Nephron (organoid): ENCODE results near the gene ILF3.
A peak's percentile ranks its signal among the peaks of the same experiment; 100 is the strongest.

ENCODE experiments used
- H3K27ac Mint-ChIP-seq, 3 experiments: 2 replicates each; pipeline ENCODE4 v1.8.0; 2020; ENCODE audit warnings: mixed read lengths in 3 of 3, mild to moderate bottlenecking in 2 of 3, moderate library complexity in 1 of 3
- H3K27me3 Mint-ChIP-seq: 2 replicates; pipeline ENCODE4 v1.8.0; 2021; ENCODE audit warnings: low read depth, mild to moderate bottlenecking, moderate library complexity, mixed read lengths
- H3K36me3 Mint-ChIP-seq: 2 replicates; pipeline ENCODE4 v1.8.0; 2020; ENCODE audit warnings: low read depth, mixed read lengths
- H3K4me1 Mint-ChIP-seq: 2 replicates; pipeline ENCODE4 v1.8.0; 2020; ENCODE audit warnings: mixed read lengths
- H3K4me3 Mint-ChIP-seq, 3 experiments: 2 replicates each; pipeline ENCODE4 v1.8.0; 2020; ENCODE audit warnings: mild to moderate bottlenecking in 3 of 3, mixed read lengths in 3 of 3, moderate library complexity in 2 of 3
- H3K9me3 Mint-ChIP-seq: 2 replicates; pipeline ENCODE4 v1.8.0; 2020; ENCODE audit warnings: mixed read lengths
- CTCF ChIP-seq, 3 experiments: fragments of 200-600 bp; sonication (generic); IDR thresholded peaks; one replicate each; pipeline ENCODE4 v1.5.0; 2021; ENCODE audit warnings: antibody characterized with exemption in 3 of 3; ENCODE audit not compliant: unreplicated experiment in 3 of 3

Gene ILF3

GRCh38 chr19:10653732-10654609 is at the start of gene ILF3:
ILF3 (plus strand) TSS chr19:10654346; CDS start chr19:10670606, 16,260 bp downstream.
- Mint-ChIP-seq H3K36me3 (peaks cover 19% of the 10 kb centered on the region), H3K4me1 (peaks cover 32% of the 10 kb centered on the region), H3K27ac (peak within 1 kb of the TSS; percentile 98), H3K27me3 (no peaks in the 10 kb centered on the region), H3K4me3 (peak within 1 kb of the TSS; percentile 89 to 98 (median 97)), H3K9me3 (no peaks in the 10 kb centered on the region)
- no peak for TF ChIP-seq CTCF (IDR thresholded peaks at IDR 0.05; ENCODE audit: unreplicated experiment in 3 of 3)

- peaks cover 13% of the 10 kb centered on the region for H3K4me1 Mint-ChIP-seq
- no peaks in the 10 kb centered on the region for H3K9me3 Mint-ChIP-seq
- peaks cover 6% of the 10 kb centered on the region for H3K27me3 Mint-ChIP-seq
- peak overlapping the region; percentile 55 to 68 (median 63) for H3K27ac Mint-ChIP-seq
- no peaks in the 10 kb centered on the region for H3K36me3 Mint-ChIP-seq
- TF ChIP-seq CTCF (IDR thresholded peaks at IDR 0.05; ENCODE audit: unreplicated experiment in 3 of 3): no peak
- peak overlapping the region; percentile 84 to 91 (median 89) for H3K4me3 Mint-ChIP-seq
These were observed 49.6 kb upstream of the ILF3 start for GRCh38 chr19:10604460-10604980.

- no peaks in the 10 kb centered on the region for H3K36me3 Mint-ChIP-seq
- H3K27me3 Mint-ChIP-seq: no peaks in the 10 kb centered on the region
- no peak for TF ChIP-seq CTCF (IDR thresholded peaks at IDR 0.05; ENCODE audit: unreplicated experiment in 3 of 3)
- H3K27ac Mint-ChIP-seq: no peak overlapping the region
- H3K9me3 Mint-ChIP-seq: no peaks in the 10 kb centered on the region
- H3K4me1 Mint-ChIP-seq: no peaks in the 10 kb centered on the region
- H3K4me3 Mint-ChIP-seq: no peak overlapping the region
These were observed 42.2 kb upstream of the ILF3 start for GRCh38 chr19:10611907-10612306.

- H3K4me1 Mint-ChIP-seq: peaks cover 2% of the 10 kb centered on the region
- no peaks in the 10 kb centered on the region for H3K27me3 Mint-ChIP-seq
- H3K9me3 Mint-ChIP-seq: no peaks in the 10 kb centered on the region
- TF ChIP-seq CTCF (IDR thresholded peaks at IDR 0.05; ENCODE audit: unreplicated experiment in 3 of 3): no peak
- H3K36me3 Mint-ChIP-seq: peaks cover 1% of the 10 kb centered on the region
- no peak overlapping the region for H3K4me3 Mint-ChIP-seq
- no peak overlapping the region for H3K27ac Mint-ChIP-seq
These were observed 41.5 kb upstream of the ILF3 start for GRCh38 chr19:10612499-10613119.

GRCh38 chr19:10615429-10616023 is 38.6 kb upstream of the ILF3 start:
- Mint-ChIP-seq H3K9me3 (no peaks in the 10 kb centered on the region), H3K4me1 (peaks cover 6% of the 10 kb centered on the region), H3K27ac (no peak overlapping the region), H3K4me3 (no peak overlapping the region), H3K36me3 (peaks cover 4% of the 10 kb centered on the region), H3K27me3 (no peaks in the 10 kb centered on the region)
- TF ChIP-seq CTCF (IDR thresholded peaks at IDR 0.05; ENCODE audit: unreplicated experiment in 3 of 3): no peak
